B cell (primary cell): Measurements from ENCODE around the gene ASCL2.

Experiments
- EZH2 ChIP-seq: IDR thresholded peaks from 2 replicates; pipeline ENCODE4 v1.6.1; 2012; ENCODE audit warnings: borderline replicate concordance, low read depth, mild to moderate bottlenecking, moderate library complexity, low read length; ENCODE audit not compliant: insufficient read depth, poor library complexity, severe bottlenecking
- TF ChIP-seq, protein P1 (sequence below): fragments of 200-600 bp; IDR thresholded peaks from one replicate; pipeline ENCODE4 v1.8.0; 2022; ENCODE audit warnings: antibody characterized with exemption, mild to moderate bottlenecking

DNA sequence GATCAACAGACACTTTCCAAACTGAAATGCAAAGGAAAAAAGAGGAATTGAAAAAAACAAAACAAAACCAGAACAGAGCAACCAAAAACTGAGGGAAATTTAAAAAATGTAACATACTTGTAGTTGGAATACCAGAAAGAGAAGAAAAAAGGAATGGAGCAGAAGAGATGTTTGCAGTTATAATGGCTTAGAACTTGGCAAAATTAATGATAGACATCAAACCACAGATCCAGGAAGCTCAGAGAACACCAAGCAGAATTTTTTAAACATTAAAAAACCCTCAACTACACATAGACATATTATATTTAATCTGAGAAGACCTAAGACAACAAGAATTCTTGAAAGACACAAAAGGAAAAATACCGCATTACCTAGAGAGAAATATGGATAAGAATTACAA lies 46.1 kb downstream of the ASCL2 start:
- TF ChIP-seq, protein P1, sequence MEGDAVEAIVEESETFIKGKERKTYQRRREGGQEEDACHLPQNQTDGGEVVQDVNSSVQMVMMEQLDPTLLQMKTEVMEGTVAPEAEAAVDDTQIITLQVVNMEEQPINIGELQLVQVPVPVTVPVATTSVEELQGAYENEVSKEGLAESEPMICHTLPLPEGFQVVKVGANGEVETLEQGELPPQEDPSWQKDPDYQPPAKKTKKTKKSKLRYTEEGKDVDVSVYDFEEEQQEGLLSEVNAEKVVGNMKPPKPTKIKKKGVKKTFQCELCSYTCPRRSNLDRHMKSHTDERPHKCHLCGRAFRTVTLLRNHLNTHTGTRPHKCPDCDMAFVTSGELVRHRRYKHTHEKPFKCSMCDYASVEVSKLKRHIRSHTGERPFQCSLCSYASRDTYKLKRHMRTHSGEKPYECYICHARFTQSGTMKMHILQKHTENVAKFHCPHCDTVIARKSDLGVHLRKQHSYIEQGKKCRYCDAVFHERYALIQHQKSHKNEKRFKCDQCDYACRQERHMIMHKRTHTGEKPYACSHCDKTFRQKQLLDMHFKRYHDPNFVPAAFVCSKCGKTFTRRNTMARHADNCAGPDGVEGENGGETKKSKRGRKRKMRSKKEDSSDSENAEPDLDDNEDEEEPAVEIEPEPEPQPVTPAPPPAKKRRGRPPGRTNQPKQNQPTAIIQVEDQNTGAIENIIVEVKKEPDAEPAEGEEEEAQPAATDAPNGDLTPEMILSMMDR = no peak
- no peak for TF ChIP-seq EZH2
